Vagina (tissue), 2 donors: ENCODE data around the gene NDOR1.

ENCODE experiments used
- POLR2AphosphoS5 ChIP-seq, 2 donors: sonication (generic); formaldehyde crosslinking; IDR thresholded peaks; one replicate each; pipeline ENCODE4 v1.9.0; 2017; ENCODE audit warnings: antibody characterized with exemption in 2 of 2, mild to moderate bottlenecking in 2 of 2, low read depth in 1 of 2; ENCODE audit not compliant: insufficient read depth in 1 of 2
- TF ChIP-seq, protein P1 (sequence below), 3 experiments: fragments of 450-650 bp in 2 of 3; fragments of 200-600 bp in 1 of 3; sonication (generic) in 1 of 3; IDR thresholded peaks; one replicate each; pipeline ENCODE4 v1.5.1; 2017 to 2019; ENCODE audit warnings: antibody characterized with exemption in 3 of 3, mild to moderate bottlenecking in 2 of 3, moderate library complexity in 2 of 3

DNA sequence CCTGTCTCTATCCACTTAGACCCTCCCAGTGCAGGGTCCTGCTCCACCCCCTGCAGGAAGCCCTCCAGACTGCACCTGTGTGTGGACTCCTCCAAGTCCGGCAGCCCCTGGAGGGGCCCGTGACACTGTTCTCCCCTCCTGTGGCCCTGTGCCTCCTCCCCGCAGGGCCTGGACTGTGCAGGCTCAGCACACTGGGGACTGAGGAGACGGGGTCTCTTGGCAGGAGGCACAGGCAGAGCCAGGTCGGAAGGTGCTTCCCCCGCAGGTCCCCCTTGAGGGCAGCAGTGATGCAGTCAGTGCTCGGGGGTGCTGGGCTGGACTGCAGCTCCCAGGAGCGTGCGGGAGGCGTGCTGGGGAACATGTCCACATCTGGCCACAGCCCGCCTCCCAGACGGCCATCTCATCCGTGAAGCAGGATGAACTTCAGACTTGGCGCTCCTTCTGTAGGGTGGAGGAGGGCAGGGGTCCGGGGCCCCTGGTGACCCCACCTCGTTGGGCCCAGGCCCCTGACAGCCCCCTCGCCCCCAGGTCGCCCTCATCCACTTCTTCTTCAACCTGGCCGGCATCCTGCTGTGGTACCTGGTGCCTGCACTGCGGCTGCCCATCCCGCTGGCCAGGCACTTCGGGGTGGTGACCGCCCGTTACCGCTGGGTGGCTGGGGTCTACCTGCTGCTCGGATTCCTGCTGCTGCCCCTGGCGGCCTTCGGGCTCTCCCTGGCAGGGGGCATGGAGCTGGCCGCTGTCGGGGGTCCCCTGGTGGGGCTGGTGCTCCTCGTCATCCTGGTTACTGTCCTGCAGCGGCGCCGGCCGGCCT lies 30.1 kb downstream of the NDOR1 start:
- TF ChIP-seq, protein P1, sequence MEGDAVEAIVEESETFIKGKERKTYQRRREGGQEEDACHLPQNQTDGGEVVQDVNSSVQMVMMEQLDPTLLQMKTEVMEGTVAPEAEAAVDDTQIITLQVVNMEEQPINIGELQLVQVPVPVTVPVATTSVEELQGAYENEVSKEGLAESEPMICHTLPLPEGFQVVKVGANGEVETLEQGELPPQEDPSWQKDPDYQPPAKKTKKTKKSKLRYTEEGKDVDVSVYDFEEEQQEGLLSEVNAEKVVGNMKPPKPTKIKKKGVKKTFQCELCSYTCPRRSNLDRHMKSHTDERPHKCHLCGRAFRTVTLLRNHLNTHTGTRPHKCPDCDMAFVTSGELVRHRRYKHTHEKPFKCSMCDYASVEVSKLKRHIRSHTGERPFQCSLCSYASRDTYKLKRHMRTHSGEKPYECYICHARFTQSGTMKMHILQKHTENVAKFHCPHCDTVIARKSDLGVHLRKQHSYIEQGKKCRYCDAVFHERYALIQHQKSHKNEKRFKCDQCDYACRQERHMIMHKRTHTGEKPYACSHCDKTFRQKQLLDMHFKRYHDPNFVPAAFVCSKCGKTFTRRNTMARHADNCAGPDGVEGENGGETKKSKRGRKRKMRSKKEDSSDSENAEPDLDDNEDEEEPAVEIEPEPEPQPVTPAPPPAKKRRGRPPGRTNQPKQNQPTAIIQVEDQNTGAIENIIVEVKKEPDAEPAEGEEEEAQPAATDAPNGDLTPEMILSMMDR (IDR thresholded peaks at IDR 0.05), result no peak
- TF ChIP-seq POLR2AphosphoS5 (IDR thresholded peaks at IDR 0.05; ENCODE audit: insufficient read depth in 1 of 2, low read depth in 1 of 2), result no peak
